ENCODE measurements around the gene XRCC2.
"Not testable (repeated sequence)": the region's sequence is repeated elsewhere in the genome, so short reads cannot be mapped to it uniquely, and the experiment has no call there.

XRCC2 gene

DNA sequence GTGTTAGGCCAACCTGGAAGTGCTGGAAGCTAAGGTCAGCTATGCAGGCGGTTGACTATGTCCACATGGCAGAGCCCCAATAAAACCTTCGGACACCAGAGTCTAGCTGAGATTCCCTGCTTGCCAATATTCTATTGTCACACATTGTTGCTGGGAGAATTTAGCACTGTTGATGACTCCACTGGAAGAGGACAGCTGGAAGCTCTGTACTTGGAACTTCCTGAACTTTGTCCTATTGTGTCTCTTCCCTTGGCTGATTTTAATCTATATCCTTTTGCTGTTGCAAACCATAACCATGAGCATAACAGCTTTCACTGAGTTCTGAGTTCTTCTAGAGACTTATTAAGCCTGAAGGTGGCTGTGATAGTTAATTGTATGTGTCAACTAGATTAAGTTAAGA lies 12.0 kb downstream of the XRCC2 start:
- H3K4me3 ChIP-seq (ENCODE audit: low read depth, low read length): no peak overlapping the region
- TF ChIP-seq, protein P1, sequence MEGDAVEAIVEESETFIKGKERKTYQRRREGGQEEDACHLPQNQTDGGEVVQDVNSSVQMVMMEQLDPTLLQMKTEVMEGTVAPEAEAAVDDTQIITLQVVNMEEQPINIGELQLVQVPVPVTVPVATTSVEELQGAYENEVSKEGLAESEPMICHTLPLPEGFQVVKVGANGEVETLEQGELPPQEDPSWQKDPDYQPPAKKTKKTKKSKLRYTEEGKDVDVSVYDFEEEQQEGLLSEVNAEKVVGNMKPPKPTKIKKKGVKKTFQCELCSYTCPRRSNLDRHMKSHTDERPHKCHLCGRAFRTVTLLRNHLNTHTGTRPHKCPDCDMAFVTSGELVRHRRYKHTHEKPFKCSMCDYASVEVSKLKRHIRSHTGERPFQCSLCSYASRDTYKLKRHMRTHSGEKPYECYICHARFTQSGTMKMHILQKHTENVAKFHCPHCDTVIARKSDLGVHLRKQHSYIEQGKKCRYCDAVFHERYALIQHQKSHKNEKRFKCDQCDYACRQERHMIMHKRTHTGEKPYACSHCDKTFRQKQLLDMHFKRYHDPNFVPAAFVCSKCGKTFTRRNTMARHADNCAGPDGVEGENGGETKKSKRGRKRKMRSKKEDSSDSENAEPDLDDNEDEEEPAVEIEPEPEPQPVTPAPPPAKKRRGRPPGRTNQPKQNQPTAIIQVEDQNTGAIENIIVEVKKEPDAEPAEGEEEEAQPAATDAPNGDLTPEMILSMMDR (IDR thresholded peaks at IDR 0.05; ENCODE audit: low read depth, low read length, missing control alignments): no peak
- no peak for DNase-seq (ENCODE audit: low read depth)

DNA sequence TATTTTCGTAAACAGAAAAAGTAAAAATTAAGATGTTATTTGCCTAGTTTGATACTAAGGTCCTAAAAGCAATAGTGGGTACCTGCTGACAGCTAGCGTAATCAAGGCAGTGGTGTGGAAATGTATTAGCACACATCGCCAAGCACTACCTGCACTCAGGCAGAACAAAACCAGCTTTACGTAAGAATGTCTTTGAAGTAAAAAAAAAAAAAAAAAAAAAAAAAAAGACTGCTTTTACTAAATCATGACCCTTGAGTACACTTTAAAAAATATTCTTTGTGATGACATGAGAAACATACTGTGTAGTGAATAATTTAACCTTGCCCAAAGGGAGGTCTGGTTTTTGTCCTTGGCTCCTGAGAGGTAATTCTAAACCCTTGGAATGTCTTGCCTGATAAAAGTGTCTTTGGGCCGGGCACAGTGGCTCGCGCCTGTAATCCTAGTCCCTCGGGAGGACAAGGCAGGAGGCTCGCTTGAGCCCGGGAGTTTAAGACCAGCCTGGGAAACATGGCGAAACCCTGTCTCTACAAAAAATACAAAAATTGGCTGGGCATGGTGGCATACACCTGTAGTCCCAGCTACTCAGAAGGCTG lies 12.7 kb downstream of the XRCC2 start:
- no peak for DNase-seq (ENCODE audit: low read depth)
- TF ChIP-seq, protein P1 (IDR thresholded peaks at IDR 0.05; ENCODE audit: low read depth, low read length, missing control alignments): no peak
- no peak overlapping the region for H3K4me3 ChIP-seq (ENCODE audit: low read depth, low read length)

DNA sequence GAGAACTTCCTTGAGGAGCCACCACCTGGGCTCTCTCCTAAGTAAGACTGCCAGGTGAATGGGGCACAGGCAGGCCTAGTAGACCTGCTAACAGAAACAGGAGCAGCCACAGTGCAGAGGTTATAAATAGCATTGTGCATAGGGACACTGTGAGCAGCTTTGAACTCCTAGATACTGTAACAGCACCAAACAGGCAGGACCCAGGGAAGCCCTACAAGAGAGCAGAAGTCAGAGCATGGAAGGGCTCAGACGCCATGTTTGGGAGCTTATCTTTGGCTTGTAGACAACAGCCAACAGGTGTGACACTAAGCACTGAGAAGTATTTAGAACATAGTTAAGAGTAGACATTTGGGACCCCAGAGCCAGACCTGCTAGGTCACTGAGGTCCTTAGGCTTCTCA lies 14.5 kb downstream of the XRCC2 start:
- DNase-seq (ENCODE audit: low read depth): no peak
- H3K4me3 ChIP-seq (ENCODE audit: low read depth, low read length): no peak overlapping the region
- TF ChIP-seq, protein P1 (IDR thresholded peaks at IDR 0.05; ENCODE audit: low read depth, low read length, missing control alignments): no peak

DNA sequence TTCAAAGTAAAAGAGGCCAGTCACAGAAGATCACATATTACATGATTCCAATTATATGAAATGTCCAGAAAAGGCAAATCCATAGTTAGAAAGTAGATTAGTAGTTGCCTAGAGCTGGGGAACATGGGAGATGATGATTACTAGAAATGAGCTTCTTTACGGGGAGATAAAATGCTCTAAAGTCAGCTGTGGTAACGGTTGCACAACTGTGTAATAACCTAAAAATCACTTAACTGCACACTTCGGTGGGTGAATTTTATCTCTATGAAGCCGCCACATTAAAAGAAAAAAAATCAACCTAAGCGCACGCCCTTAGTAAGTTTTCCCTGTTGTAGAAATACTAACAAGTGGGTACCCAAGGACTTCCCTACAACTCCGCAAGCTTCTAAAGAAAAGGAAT lies 15.9 kb downstream of the XRCC2 start:
- H3K4me3 ChIP-seq (ENCODE audit: low read depth, low read length): no peak overlapping the region
- no peak for DNase-seq (ENCODE audit: low read depth)
- TF ChIP-seq, protein P1 (IDR thresholded peaks at IDR 0.05; ENCODE audit: low read depth, low read length, missing control alignments): no peak

DNA sequence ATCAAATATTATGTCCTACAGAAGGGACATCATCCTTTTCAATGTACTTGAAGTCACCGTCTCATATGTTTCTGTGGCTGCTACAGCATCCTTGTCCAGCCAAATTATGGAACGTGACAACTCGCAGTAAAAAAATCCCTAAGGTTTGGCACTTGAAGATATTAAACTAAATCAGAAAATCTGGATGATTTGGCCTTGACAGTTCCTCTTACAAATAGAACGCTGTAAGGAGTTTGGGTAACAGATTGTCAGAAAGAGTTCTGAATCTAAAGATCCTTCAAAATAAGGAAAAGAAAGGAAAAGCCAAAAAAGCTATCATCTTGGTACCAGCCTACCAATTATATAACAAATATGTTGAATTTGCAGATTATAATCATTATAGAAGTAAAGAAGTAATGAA lies 21.0 kb downstream of the XRCC2 start:
- no peak overlapping the region for H3K4me3 ChIP-seq (ENCODE audit: low read depth, low read length)
- DNase-seq (ENCODE audit: low read depth): no peak
- TF ChIP-seq, protein P1 (IDR thresholded peaks at IDR 0.05; ENCODE audit: low read depth, low read length, missing control alignments): no peak

DNA sequence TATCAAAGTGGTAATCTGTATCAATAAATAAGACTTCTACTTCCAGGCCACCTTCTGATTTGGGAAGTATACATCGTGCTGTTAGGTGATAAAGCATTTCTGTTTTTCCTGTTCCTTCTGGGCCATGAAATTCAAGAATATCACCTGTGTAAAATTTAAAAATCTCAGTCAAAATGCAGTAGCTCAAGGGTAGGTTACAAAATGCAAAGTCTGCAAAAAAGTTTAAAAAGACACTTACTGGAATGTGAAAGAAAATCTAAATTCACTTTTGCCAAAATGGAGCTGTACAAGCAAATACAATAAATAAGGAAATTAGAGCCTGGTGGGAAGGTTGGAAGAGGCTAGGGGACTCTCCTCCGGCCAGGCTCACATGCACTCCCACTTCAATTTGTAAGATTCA lies 26.7 kb downstream of the XRCC2 start:
- TF ChIP-seq, protein P1 (IDR thresholded peaks at IDR 0.05; ENCODE audit: low read depth, low read length, missing control alignments): no peak
- no peak for DNase-seq (ENCODE audit: low read depth)
- no peak overlapping the region for H3K4me3 ChIP-seq (ENCODE audit: low read depth, low read length)

DNA sequence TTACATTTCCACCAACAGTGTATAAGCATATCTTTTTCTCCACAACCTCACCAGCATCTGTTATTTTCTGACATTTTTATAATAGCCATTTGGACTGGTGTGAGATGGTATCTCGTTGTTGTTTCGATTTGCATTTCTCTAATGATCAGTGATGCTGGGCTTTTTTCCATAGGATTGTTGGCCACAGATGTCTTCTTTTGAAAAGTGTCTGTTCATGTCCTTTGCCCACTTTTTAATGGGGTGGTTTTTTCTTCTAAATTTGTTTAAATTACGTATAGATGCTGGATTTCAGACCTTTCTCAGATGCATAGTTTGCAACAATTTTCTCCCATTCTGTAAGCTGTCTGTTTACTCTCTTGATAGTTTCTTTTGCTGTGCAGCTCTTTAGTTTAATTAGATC lies 28.9 kb downstream of the XRCC2 start:
- H3K4me3 ChIP-seq (ENCODE audit: low read depth, low read length): no peak overlapping the region
- TF ChIP-seq, protein P1 (IDR thresholded peaks at IDR 0.05; ENCODE audit: low read depth, low read length, missing control alignments): no peak
- DNase-seq (ENCODE audit: low read depth): no peak

DNA sequence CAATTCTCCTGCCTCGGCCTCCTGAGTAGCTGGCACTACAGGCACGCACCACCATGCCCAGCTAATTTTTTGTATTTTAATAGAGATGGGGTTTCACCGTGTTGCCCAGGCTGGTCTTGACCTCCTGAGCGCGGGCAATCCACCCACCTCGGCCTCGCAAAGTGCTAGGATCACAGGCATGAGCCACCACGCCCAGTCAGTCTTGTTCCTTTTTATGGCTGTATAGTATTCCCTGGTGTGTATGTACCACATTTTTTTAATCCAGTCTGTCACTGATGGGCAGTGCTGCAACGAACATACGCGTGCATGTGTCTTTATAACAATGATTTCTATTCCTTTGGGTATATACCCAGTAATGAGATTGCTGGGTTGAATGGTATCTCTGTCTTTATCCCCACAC lies 29.4 kb downstream of the XRCC2 start:
- not testable (repeated sequence) for H3K4me3 ChIP-seq (ENCODE audit: low read depth, low read length); DNase-seq (ENCODE audit: low read depth)
